Lung (tissue), 12 donors: ENCODE measurements around the gene SLC2A6. TPM values are rescaled to one million over a fixed set of nuclear protein-coding genes. Genes with fewer than 3 reads are reported as not detected.
A peak's percentile ranks its signal among the peaks of the same experiment; 100 is the strongest.

Source experiments
- ATAC-seq: fragments of 200-7000 bp; cut with Tn5 transposase; one replicate; pipeline ENCODE4 v1.9.1; 2020; ENCODE audit warnings: moderate number of reproducible peaks; ENCODE audit not compliant: insufficient read depth, low FRiP score
- DNase-seq, 3 donors: peaks; one replicate each; pipeline ENCODE4 v3.0.0-alpha.2; 2013 to 2017
- H3K27ac ChIP-seq, 2 donors: one replicate each; pipeline ENCODE4 v1.5.1; 2013; ENCODE audit warnings: mild to moderate bottlenecking in 2 of 2, moderate library complexity in 2 of 2, control low read depth in 1 of 2, inconsistent platforms in 1 of 2, low read depth in 1 of 2, low read length in 1 of 2
- H3K27me3 ChIP-seq, 3 donors: one replicate each; pipeline ENCODE4 v1.5.1; 2013; ENCODE audit warnings: low read length in 2 of 3; ENCODE audit not compliant: control insufficient read depth in 3 of 3, insufficient read depth in 3 of 3
- H3K36me3 ChIP-seq, 4 donors: one replicate each; pipeline ENCODE4 v1.5.1; 2013; ENCODE audit warnings: low read length in 4 of 4, mild to moderate bottlenecking in 1 of 4, moderate library complexity in 1 of 4; ENCODE audit not compliant: control insufficient read depth in 4 of 4, insufficient read depth in 4 of 4
- H3K4me1 ChIP-seq, 5 donors: one replicate each; pipeline ENCODE4 v1.5.1; 2013; ENCODE audit warnings: low read length in 5 of 5, mild to moderate bottlenecking in 2 of 5, moderate library complexity in 1 of 5; ENCODE audit not compliant: control insufficient read depth in 5 of 5, insufficient read depth in 5 of 5
- H3K4me3 ChIP-seq: one replicate; pipeline ENCODE4 v1.5.1; 2013; ENCODE audit warnings: mild to moderate bottlenecking, control low read depth, moderate library complexity
- H3K9ac ChIP-seq, 2 donors: one replicate each; pipeline ENCODE4 v1.5.1; 2013; ENCODE audit warnings: low read length in 2 of 2, control low read depth in 1 of 2; ENCODE audit not compliant: insufficient read depth in 1 of 2
- H3K9me3 ChIP-seq, 4 donors: one replicate each; pipeline ENCODE4 v1.5.1; 2013; ENCODE audit warnings: low read length in 3 of 4, mild to moderate bottlenecking in 1 of 4, moderate library complexity in 1 of 4; ENCODE audit not compliant: control insufficient read depth in 4 of 4, insufficient read depth in 3 of 4
- WGBS, 2 donors: extraction: QIAGEN DNeasy Blood & Tissue Kit; methylation state at CpG; one replicate each; pipeline ENCODE4 v1.1.7; 2013; 5-methylcytosine and 5-hydroxymethylcytosine counted together
- polyA plus RNA-seq, 2 donors: library from polyadenylated mRNA; stranded (reverse); fragments of 200-250 nt; gene quantifications; one replicate each; pipeline ENCODE4 v1.2.1, GENCODE V29; 2013
- total RNA-seq, 2 donors: library from RNA; depleted of rRNA in 1 of 2; stranded (reverse); fragments of >200 nt in 1 of 2; gene quantifications; one replicate each; pipeline ENCODE4 v1.2.1, GENCODE V29; 2014 to 2021
- TF ChIP-seq, protein P1 (sequence below): IDR thresholded peaks from 2 replicates; pipeline ENCODE4 v1.5.1; 2012; ENCODE audit warnings: mild to moderate bottlenecking; ENCODE audit errors: control extremely low read depth, extremely low read depth
- donor health status: control.
- donor health status: control.
- donor health status: Bipolar disorder and iron deficiency.
- donor health status: healthy.
- donor health status: DM: yes; HTN: yes; CAD: no.

Gene SLC2A6
- total and polyA plus RNA-seq, 4 donors = 8.4 to 49.6 (median 18.5) TPM

DNA sequence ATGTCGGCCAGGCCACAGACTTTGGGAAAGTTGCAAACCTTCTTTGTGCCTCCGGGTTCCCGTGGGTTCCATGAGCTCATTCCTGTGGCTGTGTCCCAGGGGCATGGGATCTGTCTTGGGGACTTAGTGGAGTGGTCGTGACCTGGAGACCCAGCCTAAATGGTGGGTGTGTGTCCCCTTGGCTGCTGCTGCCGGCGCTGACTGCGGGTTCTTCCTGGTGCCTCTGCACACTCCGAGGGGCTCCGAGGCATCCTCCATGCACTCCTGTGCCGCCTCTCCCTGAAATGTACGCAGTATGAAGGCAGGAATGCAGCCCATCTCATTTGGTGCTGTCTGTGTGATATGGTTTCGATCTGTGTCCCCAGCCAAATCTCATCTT, 21.0 kb upstream of the SLC2A6 start:
- Histone ChIP-seq H3K27me3 (peaks cover 0 to 5% (median 0%) of the 10 kb centered on the region in 3 donors), H3K9ac (no peak overlapping the region), H3K27ac (peak overlapping the region in 1 of 2 donors; percentile 21), H3K4me1 (peaks cover 0 to 42% (median 26%) of the 10 kb centered on the region in 5 donors), H3K9me3 (peaks cover 0 to 9% (median under 1%) of the 10 kb centered on the region in 4 donors), H3K4me3 (no peak overlapping the region), H3K36me3 (no peaks in the 10 kb centered on the region)
- 80 to 85% methylated on average over 12 of the region's 12 CpGs for WGBS, 2 donors
- DNase-seq (no peak), ATAC-seq (no peak)
- TF ChIP-seq, protein P1, sequence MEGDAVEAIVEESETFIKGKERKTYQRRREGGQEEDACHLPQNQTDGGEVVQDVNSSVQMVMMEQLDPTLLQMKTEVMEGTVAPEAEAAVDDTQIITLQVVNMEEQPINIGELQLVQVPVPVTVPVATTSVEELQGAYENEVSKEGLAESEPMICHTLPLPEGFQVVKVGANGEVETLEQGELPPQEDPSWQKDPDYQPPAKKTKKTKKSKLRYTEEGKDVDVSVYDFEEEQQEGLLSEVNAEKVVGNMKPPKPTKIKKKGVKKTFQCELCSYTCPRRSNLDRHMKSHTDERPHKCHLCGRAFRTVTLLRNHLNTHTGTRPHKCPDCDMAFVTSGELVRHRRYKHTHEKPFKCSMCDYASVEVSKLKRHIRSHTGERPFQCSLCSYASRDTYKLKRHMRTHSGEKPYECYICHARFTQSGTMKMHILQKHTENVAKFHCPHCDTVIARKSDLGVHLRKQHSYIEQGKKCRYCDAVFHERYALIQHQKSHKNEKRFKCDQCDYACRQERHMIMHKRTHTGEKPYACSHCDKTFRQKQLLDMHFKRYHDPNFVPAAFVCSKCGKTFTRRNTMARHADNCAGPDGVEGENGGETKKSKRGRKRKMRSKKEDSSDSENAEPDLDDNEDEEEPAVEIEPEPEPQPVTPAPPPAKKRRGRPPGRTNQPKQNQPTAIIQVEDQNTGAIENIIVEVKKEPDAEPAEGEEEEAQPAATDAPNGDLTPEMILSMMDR = no peak

DNA sequence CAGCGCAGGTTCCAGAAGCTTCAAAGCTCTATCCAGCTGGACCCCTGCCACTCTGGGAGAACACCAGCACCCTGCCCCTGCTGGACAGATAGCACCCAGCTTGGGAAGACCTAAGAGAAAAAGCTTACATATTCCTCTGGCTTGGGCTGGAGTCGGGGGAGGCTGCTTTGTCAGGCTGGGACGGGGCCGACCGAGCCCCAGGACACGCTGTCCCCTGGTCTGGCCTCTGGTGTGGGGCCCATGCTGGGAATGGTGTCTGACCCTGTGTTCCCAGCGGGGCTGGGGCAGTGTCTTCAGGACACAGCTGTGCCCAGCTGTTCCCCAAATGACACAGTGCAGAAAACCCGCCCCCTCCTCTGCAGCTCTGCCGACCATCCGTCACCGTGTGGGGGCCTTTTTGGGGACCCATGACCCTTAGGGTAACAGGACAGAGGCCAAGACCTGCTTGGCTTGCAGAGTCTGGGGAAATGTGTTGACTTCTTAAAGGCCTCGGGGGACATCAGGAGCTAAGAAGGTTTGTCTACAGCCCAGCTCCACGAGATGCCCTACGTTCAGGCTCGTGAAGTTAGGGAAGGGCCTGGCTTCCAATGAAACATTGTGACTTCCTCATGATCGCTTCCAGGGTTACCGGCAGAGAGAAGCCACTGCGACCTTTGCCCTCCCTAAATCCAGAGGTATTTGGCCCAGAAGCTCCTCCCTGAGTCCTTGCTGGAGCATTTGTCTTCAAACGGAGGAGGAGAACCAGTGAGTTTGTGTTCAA, 20.4 kb upstream of the SLC2A6 start:
- DNase-seq = peak; percentile 74 to 80 (median 78)
- no peak overlapping the region for H3K4me3 ChIP-seq
- H3K27ac ChIP-seq = peak overlapping the region in 1 of 2 donors; percentile 21
- peaks cover 0 to 48% (median 26%) of the 10 kb centered on the region in 5 donors for H3K4me1 ChIP-seq
- no peaks in the 10 kb centered on the region for H3K36me3 ChIP-seq
- TF ChIP-seq, protein P1 = no peak
- no peak overlapping the region for H3K9ac ChIP-seq
- no peak for ATAC-seq
- peaks cover 0 to 5% (median 0%) of the 10 kb centered on the region in 3 donors for H3K27me3 ChIP-seq
- WGBS, 2 donors = 71 to 81% methylated on average over 19 of the region's 19 CpGs
- peaks cover 0 to 9% (median under 1%) of the 10 kb centered on the region in 4 donors for H3K9me3 ChIP-seq

DNA sequence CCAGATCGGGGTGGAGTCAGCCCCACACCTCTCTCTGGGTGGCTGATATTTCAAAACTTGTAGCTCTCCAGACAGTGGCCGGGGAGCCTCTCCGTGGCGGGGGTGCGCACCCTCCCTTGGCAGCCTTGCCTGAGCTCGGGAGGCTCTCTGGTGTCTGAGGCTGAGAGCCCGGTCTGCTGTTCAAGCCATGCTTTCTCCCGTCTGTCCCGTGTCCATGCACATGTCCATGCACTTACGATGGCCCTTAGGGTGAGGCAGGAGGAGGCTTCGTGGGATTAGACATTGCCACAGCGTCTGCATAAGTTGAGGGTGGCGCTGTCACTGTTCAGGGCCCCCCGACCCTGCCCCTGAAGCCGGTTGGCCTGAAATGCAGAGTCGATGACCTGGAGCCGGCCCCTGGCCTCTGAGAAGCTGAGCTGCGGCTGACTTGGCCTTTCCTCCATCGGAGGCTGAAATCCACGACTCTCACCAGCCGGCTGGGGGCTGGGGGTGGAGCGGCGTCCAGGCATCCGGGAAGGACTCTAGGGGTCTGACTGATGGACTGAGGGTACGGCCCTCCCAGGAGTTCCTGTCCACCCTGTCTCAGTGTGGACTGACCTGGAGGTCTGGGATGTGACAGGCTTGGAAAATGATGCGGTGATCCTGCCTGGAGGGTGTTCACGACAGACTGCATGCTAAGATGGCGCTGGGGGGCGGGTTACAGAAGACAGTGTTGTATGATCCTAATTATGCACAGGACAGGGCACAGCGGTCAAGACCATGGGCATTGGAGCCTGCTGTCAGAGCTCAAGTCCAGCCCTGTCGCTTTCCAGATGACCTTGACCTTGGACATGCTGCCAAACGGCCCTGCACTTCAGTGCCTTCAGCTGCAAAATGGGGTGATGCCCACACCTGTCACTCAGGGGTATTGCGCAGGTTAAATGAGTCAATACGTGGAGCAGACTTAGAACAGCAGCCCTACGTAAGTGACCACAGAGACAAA, 18.3 kb upstream of the SLC2A6 start:
- ATAC-seq (no peak), DNase-seq (peak in 1 of 3 donors; percentile 67)
- TF ChIP-seq, protein P1 = no peak
- Histone ChIP-seq H3K27me3 (peaks cover 0 to 5% (median 0%) of the 10 kb centered on the region in 3 donors), H3K36me3 (no peaks in the 10 kb centered on the region), H3K9ac (no peak overlapping the region), H3K9me3 (peaks cover 0 to 6% (median under 1%) of the 10 kb centered on the region in 4 donors), H3K27ac (peak overlapping the region in 1 of 2 donors; percentile 4), H3K4me1 (peaks cover 0 to 62% (median 26%) of the 10 kb centered on the region in 5 donors), H3K4me3 (no peak overlapping the region)
- WGBS, 2 donors = 70 to 78% methylated on average over 35 of the region's 35 CpGs
